Nephron progenitor cell (in vitro differentiated cells): Measurements from ENCODE around the gene MYO1D.

ENCODE experiments used
- DNase-seq: peaks from one replicate; pipeline ENCODE4 v3.0.0; 2021
- H3K27ac Mint-ChIP-seq: 2 replicates; pipeline ENCODE4 v1.8.0; 2021; ENCODE audit warnings: mild to moderate bottlenecking, moderate library complexity, mixed read lengths
- H3K27me3 Mint-ChIP-seq: 2 replicates; pipeline ENCODE4 v1.8.0; 2021; ENCODE audit warnings: mild to moderate bottlenecking, low read depth, mixed read lengths; ENCODE audit not compliant: poor library complexity
- H3K36me3 Mint-ChIP-seq: 2 replicates; pipeline ENCODE4 v1.8.0; 2021; ENCODE audit warnings: low read depth, mixed read lengths
- H3K4me1 Mint-ChIP-seq: 2 replicates; pipeline ENCODE4 v1.8.0; 2021; ENCODE audit warnings: mixed read lengths
- H3K4me3 Mint-ChIP-seq: 2 replicates; pipeline ENCODE4 v1.8.0; 2021; ENCODE audit warnings: mild to moderate bottlenecking, moderate library complexity, mixed read lengths
- H3K9me3 Mint-ChIP-seq: 2 replicates; pipeline ENCODE4 v1.8.0; 2021; ENCODE audit warnings: mild to moderate bottlenecking, moderate library complexity, mixed read lengths
- TF ChIP-seq, protein P1 (sequence below): fragments of 200-600 bp; sonication (generic); IDR thresholded peaks from 2 replicates; pipeline ENCODE4 v1.5.0; 2021; ENCODE audit warnings: antibody characterized with exemption

The MYO1D gene

DNA sequence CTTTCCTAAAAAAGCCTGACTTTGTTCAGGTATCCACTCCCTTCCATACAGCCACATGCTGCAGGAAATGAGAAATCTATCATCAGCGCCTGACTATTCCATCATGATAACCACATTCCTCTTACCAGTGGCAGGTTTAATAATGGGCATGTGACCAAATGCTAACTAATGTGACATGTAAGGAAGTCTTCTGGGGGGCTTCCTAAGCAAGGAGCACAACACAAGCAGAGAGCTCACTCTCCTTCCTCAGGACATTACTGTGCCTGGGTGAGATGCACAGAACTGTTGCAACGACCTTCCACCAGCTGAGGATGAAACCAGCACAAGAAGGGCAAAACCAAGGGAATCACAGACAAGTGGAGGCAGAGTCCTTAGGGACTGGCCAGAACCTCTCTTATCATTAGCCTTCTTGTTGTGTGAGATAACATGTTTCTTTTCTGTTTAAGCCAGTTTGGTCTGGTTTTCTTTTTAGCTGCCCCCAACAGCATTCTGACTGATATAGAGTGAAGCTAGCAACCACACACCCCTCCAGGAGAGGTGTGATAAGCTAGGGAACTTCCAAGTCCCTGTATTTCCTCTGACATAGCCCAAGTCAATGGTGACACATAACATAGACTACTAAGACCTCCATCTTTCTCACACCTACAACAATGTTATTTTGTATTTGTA is 16.9 kb downstream of the MYO1D start:
- no peaks in the 10 kb centered on the region for H3K4me1 Mint-ChIP-seq
- H3K9me3 Mint-ChIP-seq: no peaks in the 10 kb centered on the region
- no peaks in the 10 kb centered on the region for H3K36me3 Mint-ChIP-seq

DNA sequence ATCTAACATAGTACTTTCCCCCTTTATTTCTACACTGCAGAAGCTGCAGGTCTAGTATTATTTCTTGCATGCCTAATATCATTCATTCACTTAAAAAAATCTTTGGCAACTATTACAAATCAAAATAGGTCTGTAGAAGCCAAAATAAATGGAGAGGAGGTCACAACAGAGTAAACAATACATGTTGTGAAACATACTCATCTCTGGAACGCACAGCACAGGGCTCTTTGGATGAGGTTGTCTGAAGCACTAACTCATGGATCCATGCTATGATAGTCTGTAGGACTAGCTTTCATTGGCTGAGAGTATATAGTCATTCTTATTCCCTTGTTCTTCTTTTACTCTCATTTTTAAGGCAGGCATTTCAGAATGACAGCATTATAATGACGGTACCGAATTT is 21.3 kb downstream of the MYO1D start:
- Mint-ChIP-seq H3K9me3 (no peaks in the 10 kb centered on the region), H3K36me3 (no peaks in the 10 kb centered on the region)

More for the DNA sequence above, 16.9 kb downstream of the MYO1D start:
- DNase-seq: no peak
- Mint-ChIP-seq H3K4me3 (no peak overlapping the region), H3K27me3 (peaks cover 7% of the 10 kb centered on the region), H3K27ac (no peak overlapping the region)
- TF ChIP-seq, protein P1, sequence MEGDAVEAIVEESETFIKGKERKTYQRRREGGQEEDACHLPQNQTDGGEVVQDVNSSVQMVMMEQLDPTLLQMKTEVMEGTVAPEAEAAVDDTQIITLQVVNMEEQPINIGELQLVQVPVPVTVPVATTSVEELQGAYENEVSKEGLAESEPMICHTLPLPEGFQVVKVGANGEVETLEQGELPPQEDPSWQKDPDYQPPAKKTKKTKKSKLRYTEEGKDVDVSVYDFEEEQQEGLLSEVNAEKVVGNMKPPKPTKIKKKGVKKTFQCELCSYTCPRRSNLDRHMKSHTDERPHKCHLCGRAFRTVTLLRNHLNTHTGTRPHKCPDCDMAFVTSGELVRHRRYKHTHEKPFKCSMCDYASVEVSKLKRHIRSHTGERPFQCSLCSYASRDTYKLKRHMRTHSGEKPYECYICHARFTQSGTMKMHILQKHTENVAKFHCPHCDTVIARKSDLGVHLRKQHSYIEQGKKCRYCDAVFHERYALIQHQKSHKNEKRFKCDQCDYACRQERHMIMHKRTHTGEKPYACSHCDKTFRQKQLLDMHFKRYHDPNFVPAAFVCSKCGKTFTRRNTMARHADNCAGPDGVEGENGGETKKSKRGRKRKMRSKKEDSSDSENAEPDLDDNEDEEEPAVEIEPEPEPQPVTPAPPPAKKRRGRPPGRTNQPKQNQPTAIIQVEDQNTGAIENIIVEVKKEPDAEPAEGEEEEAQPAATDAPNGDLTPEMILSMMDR: no peak

DNA sequence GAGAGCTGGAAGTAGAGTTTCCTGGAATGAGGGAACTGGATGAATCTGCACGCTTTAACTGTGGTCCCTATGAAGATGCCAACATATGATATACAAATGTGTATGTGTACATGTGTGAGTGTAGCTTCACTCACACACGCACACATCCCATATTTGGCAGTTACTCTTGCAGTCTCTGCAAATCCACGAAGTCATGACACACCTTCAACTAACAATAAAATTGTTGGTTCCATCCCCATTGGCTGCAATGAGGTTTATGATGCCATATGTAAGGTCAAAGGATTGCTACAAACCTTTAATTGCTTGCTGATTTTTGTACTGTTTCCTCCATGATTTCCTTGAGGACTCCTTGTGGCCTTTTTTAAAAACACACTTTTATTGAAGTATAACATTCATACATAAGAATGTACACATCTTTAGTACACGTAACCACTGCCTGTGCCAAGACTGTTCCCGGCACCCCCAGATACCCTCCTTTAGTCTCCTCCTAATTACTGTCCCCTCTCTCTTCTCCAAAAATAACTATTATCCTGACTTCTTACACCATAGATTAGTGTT is 22.0 kb downstream of the MYO1D start:
- Mint-ChIP-seq H3K9me3 (no peaks in the 10 kb centered on the region), H3K4me3 (no peak overlapping the region)
- TF ChIP-seq, protein P1: no peak

More for the DNA sequence above, 21.3 kb downstream of the MYO1D start:
- no peaks in the 10 kb centered on the region for H3K4me1 Mint-ChIP-seq
- H3K27me3 Mint-ChIP-seq: peaks cover 12% of the 10 kb centered on the region
- H3K27ac Mint-ChIP-seq: no peak overlapping the region
- no peak for DNase-seq
- TF ChIP-seq, protein P1: no peak
- H3K4me3 Mint-ChIP-seq: no peak overlapping the region

DNA sequence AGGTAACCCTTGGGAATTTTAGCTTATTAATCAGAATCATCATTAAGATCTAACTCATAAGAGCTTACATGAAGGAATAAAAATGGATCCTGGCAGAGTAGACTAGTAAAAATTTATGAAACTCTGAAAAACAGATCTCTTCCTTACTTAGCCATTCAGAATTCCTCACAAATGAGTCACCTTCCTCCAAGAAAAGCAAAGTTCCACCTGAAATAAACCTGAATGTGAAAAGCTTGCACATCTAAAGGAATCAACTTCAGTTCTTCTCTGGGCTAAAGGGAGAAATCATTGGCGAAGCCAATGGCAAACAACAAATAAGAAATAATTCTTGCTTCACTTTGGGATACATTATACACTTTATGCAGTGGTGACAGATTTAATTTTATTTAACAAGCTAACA is 22.7 kb downstream of the MYO1D start:
- no peak overlapping the region for H3K4me3 Mint-ChIP-seq
- DNase-seq: no peak
- H3K36me3 Mint-ChIP-seq: no peaks in the 10 kb centered on the region
- TF ChIP-seq, protein P1: no peak
- H3K27ac Mint-ChIP-seq: no peak overlapping the region
- H3K4me1 Mint-ChIP-seq: no peaks in the 10 kb centered on the region
- no peaks in the 10 kb centered on the region for H3K9me3 Mint-ChIP-seq
- H3K27me3 Mint-ChIP-seq: peaks cover 9% of the 10 kb centered on the region

More for the DNA sequence above, 22.0 kb downstream of the MYO1D start:
- Mint-ChIP-seq H3K27ac (no peak overlapping the region), H3K4me1 (no peaks in the 10 kb centered on the region), H3K36me3 (no peaks in the 10 kb centered on the region), H3K27me3 (peaks cover 12% of the 10 kb centered on the region)
- no peak for DNase-seq

DNA sequence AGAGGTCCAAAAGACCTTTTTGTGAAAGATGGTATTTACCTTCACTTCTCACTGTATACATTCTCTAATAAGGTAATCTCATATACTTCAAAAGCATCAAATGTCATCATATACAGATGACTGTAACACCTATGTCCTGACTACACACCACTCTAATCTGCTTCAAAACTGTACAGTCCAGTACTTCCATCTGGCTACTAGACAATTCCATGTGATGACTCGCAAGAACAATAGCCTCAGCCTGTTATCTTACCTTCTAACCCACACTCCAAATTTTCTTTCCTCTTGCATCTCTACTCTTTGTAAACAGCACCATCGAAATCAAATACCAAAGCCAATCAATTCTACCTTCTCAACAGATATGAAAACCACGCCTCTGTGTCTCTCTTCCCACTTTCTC is 24.1 kb downstream of the MYO1D start:
- DNase-seq: no peak
- no peaks in the 10 kb centered on the region for H3K4me1 Mint-ChIP-seq
- no peak overlapping the region for H3K27ac Mint-ChIP-seq
- no peaks in the 10 kb centered on the region for H3K36me3 Mint-ChIP-seq
- peaks cover 8% of the 10 kb centered on the region for H3K27me3 Mint-ChIP-seq
- no peaks in the 10 kb centered on the region for H3K9me3 Mint-ChIP-seq
- TF ChIP-seq, protein P1: no peak
- H3K4me3 Mint-ChIP-seq: no peak overlapping the region

DNA sequence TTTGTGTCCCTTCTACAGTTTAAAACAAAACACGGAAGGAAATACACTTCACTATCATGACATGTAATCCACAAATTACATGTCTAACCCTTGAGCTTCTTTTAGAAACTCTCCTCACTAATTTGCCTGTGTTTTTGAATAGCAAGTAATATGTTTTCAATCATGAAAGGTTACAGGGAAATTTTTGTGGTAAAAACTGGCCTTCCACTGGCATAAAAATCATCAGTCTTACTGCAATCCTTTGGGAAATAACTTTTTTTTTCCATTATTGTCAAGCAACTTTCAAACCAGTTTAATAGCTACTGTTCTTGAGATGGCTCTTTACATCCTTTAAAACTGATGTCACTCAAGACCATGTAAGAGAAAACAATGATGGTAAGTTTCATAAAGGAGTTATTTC is 27.0 kb downstream of the MYO1D start:
- H3K4me1 Mint-ChIP-seq: no peaks in the 10 kb centered on the region

More for the DNA sequence above, 27.0 kb downstream of the MYO1D start:
- no peaks in the 10 kb centered on the region for H3K36me3 Mint-ChIP-seq
- no peak for DNase-seq
- TF ChIP-seq, protein P1: no peak
- H3K4me3 Mint-ChIP-seq: no peak overlapping the region
- peaks cover 5% of the 10 kb centered on the region for H3K27me3 Mint-ChIP-seq
- H3K9me3 Mint-ChIP-seq: no peaks in the 10 kb centered on the region
- H3K27ac Mint-ChIP-seq: no peak overlapping the region
